ENCODE results near the gene HOXD9.

HOXD9 gene

GRCh38 chr2:176107731-176108181, 14.8 kb upstream of the HOXD9 start:
- in situ Hi-C loops (cut with MboI; ENCODE audit: low sequenced_read_pairs): no loop called here

DNA sequence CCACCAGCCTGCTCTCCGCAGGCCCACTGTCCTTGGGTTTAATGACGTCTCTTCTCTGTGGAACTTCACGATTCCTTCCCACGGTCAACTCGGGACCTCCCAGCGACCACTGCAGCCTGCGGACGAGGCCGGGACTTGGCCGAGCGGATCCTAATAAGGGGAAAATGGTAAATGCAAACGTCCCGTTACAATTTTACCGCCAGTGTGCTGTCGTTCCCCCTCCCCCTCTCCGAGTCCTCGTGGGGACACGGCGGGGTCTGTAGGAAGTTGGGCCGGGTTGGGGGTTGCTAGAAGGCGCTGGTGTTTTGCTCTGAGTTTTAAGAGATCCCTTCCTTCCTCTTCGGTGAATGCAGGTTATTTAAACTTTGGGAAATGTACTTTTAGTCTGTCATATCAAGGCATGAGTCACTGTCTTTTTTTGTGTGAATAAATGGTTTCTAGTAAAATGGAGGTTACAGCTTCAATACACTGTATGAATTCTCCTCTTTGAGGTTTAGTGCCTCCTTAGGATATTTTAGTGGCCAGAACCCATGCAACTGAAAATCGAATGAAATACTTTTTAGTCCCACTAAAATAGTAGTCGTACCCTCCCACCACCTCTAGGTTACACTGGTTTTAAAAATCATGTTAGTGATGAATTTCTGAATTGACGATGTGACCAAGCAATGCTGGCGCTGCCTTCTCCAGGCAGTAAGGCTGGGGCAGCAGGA, 13.2 kb upstream of the HOXD9 start:
- in situ Hi-C loops (cut with MboI; ENCODE audit: low sequenced_read_pairs): no loop called here

DNA sequence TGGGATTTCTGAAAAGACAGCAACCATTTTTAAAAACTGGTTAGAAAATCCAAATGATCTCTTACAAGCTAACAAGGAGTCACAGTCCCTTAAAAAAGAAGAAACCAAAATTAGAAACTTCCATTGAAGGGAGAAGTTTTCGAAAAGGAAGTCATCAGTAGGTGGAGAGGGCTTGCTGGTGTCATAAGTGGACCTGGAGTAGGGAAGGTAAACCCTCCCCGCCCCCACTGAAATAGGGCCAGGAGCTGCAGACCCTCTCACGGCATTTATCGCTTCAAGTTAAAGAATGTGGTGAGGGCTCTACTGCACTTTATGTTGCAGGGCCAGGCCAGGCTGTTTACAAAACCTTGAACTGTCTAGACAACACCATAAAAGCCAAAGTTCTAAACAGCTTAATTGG, 12.6 kb upstream of the HOXD9 start:
- in situ Hi-C loops (cut with MboI; ENCODE audit: low sequenced_read_pairs): no loop called here

- in situ Hi-C loops (cut with MboI; ENCODE audit: low sequenced_read_pairs): no loop called here
Measured at GRCh38 chr2:176110415-176111308, 11.9 kb upstream of the HOXD9 start.

- in situ Hi-C loops (cut with MboI; ENCODE audit: low sequenced_read_pairs): no loop called here
Measured at GRCh38 chr2:176111309-176111663, 11.2 kb upstream of the HOXD9 start.

DNA sequence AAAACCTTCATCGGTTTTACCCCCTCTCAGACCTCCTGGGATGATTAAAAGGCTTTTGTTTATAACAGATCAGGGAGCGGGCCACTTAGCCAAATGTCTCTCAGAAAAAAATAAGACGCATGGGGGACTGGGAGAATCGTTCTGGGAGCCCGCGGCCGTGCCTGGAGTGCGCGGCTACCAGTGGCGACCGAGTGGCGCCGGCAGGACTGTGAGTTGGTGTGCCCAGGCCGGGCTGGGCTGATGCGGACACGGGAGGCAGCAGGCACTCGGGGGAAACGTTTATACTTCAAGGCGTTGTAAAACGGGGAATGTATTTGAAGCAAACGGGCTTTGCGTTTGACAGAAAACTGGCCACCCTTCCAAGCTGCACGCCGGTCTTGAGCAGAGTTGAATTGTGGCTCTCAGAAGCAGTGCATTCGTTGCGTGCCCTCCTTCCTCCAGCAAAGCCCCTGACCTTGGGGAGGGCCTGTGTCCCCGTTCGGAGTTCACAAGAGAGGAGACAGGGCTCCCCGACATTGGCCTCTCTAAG, 10.6 kb upstream of the HOXD9 start:
- in situ Hi-C loops (cut with MboI; ENCODE audit: low sequenced_read_pairs): no loop called here

DNA sequence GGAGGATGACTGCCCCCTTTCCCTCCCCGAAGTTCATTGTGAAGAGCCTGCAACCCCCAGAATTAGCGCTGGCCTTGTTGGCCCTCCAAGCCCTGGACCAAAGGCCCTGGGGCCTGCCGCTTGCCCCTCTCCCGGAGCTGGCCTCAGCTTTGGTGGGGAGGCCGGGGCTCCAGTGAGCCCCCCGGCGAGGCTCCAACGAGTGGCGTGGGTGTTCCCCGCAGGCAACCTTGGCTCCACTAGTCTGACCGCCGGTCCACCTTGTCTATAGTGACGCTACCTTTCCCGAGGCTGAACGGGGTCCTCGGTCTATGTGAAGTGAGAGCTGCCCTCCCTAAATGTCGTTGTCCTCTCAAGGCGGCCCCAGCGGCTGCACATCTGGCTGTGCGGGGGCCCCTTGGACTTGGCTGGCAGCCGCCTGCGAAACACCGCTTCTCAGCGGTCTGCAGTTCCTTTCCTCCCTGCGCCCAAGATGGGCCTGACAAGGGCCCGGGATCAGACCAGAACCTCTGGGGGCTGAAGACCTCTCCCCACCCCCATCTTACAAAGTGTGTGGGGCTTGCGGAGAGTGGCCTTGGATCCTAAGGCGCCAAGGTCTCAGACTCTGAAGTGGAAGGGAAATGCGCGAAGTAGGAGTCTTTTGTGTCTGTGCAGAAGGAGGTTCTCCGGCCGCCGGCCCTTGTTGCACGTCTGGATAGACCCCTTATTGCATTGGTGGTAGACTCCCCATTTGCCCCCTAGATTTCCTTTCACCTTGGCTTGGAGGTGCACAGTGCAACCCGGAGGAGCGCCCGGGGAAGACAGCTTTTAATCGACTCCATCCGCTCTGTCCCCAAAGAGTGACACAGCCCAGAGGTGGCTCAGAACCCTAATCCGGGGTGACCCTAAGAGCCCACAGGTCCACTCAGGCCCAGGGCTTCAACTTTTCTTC, 9.9 kb upstream of the HOXD9 start:
- in situ Hi-C loops (cut with MboI; ENCODE audit: low sequenced_read_pairs): no loop called here

- in situ Hi-C loops (cut with MboI; ENCODE audit: low sequenced_read_pairs): no loop called here
Measured at GRCh38 chr2:176114120-176114929, 8.2 kb upstream of the HOXD9 start.

DNA sequence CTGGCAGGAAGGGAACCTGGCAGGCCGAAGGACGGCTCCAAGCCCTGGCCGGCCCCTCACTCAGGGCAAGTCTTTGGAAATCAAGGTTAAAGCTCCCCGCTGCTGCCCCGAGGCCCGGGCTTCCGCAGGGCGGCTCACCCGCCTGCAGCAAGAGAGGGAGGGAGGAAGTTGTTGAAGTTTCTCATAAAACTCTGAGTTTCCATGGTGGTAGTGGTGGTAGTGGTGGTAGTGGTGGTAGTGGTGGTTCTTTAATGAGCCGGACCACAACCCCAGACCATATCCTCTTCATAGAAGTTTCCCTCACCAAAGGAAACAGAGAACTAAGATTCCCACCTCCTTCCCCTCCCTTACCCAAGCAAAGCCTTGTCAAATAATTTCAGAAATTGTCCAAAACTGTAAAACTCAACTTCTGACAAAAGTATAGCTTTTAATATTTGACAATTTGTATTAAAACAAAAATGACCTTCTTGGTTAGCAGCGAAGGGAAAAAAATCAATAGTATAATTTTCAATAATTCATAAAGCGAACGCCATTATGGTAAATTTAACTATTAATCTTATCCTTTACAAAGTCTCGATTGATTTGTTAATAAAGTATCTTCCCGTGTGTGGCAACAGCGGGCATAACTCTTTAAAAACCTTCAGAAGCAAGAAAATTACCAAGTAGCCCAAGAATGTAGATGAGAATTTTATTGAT, 7.4 kb upstream of the HOXD9 start:
- in situ Hi-C loops (cut with MboI; ENCODE audit: low sequenced_read_pairs): no loop called here

GRCh38 chr2:176115883-176116813, 6.4 kb upstream of the HOXD9 start, which contains the start of gene HOXD10:
TSS of gene HOXD10 (plus strand) at chr2:176116778. CDS start at chr2:176116834, 56 bp downstream.
- in situ Hi-C loops (cut with MboI; ENCODE audit: low sequenced_read_pairs): no loop called here

DNA sequence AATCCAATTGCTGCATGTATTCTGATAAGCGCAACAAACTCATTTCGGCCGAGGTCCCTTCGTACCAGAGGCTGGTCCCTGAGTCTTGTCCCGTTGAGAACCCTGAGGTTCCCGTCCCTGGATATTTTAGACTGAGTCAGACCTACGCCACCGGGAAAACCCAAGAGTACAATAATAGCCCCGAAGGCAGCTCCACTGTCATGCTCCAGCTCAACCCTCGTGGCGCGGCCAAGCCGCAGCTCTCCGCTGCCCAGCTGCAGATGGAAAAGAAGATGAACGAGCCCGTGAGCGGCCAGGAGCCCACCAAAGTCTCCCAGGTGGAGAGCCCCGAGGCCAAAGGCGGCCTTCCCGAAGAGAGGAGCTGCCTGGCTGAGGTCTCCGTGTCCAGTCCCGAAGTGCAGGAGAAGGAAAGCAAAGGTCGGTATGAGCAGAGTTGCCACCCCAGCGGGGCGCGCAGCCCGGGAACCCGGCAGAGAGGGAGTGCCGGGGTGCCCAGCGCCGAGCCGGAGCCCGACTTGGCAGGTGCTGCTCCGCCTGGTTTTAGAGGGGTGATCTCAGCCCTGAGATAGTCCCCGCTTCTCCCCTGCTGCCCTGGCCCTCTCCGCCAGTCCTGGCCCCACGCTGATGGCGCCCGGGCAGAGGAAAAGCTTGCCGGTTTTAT, 5.2 kb upstream of the HOXD9 start:
- in situ Hi-C loops (cut with MboI; ENCODE audit: low sequenced_read_pairs): no loop called here

DNA sequence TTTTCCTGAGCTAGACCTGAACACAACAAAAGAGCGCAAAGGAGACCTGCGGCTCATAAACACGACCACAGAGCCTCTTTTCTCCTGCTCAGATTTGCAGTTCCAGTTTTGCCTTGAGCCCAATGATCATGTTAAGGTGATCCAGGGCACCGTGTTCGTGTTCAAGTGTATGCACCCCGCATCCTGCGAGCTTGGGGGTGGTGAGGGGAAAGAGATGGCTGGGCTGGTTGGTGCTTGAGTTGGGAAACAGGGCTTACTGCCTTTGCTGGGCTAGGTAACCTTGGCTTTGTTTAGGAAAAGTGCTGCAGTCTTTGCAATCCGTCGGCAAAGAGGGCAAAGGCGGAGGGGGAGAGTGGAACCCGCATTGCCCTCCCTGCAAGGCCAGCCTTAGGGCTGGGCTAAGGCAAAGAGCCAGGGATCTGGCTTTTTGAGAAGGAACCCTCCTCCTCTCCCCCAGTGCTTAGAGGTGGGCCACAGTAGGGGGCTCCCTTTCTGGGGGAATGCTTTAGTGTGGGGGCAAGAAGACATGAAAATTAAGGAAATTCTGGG, 4.6 kb upstream of the HOXD9 start:
- in situ Hi-C loops (cut with MboI; ENCODE audit: low sequenced_read_pairs): no loop called here

DNA sequence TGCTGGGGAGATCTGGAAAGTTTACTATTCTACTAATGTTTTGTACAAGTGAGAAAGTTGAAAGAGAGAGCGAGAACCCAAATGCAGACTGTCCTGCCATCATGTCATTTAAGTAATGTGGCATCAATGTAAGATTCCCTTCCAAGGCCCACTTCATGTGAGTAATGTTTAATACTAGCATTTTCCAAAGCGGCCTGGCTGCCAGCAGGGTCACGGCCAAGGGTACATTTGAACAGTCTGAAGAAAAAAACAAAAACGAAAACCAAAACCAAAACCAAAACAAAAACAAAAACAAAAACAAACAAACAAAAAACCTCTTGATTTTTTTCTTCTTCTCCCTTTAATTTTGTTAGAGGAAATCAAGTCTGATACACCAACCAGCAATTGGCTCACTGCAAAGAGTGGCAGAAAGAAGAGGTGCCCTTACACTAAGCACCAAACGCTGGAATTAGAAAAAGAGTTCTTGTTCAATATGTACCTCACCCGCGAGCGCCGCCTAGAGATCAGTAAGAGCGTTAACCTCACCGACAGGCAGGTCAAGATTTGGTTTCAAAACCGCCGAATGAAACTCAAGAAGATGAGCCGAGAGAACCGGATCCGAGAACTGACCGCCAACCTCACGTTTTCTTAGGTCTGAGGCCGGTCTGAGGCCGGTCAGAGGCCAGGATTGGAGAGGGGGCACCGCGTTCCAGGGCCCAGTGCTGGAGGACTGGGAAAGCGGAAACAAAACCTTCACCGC, 3.7 kb upstream of the HOXD9 start:
- in situ Hi-C loops (cut with MboI; ENCODE audit: low sequenced_read_pairs): no loop called here

DNA sequence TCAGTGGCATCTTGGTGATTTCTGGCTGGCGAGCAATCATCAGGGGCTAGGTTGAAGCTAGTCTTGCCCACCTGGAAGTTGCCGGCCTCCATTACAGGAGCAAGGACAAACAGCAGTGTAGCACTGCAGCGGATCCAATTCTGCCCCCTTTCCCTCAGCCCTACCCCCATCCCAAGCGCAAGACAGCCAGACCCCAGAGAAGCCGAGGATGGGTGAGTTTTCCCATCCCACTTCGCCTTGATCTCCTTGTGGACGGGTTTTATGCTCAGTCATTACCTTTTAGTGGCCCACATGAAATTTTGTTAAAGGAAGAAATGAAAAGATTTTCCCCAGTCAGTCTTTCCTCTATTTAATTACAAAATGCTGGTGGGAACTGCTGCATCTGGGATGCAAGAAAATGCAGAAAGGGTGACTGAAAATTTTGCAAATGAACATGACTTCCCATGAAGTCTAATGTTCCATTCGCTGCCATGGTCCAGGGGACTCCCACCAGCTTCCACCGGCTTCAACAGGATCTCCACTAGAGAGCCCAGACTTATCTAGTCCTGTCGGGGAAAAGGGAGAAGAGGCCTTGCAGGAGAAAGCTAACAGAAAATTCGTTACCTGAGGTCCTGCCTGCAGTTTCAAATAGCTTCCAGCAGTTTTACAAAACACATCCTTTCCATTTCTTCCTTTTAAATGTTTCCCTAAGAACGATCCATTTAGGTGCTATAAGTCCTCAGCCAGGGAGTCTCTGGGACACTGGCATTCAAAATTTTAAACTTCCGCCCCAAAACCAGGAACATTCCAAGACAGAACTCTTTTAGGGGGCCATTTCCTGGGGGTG, 1.9 kb upstream of the HOXD9 start:
- in situ Hi-C loops (cut with MboI; ENCODE audit: low sequenced_read_pairs): no loop called here

DNA sequence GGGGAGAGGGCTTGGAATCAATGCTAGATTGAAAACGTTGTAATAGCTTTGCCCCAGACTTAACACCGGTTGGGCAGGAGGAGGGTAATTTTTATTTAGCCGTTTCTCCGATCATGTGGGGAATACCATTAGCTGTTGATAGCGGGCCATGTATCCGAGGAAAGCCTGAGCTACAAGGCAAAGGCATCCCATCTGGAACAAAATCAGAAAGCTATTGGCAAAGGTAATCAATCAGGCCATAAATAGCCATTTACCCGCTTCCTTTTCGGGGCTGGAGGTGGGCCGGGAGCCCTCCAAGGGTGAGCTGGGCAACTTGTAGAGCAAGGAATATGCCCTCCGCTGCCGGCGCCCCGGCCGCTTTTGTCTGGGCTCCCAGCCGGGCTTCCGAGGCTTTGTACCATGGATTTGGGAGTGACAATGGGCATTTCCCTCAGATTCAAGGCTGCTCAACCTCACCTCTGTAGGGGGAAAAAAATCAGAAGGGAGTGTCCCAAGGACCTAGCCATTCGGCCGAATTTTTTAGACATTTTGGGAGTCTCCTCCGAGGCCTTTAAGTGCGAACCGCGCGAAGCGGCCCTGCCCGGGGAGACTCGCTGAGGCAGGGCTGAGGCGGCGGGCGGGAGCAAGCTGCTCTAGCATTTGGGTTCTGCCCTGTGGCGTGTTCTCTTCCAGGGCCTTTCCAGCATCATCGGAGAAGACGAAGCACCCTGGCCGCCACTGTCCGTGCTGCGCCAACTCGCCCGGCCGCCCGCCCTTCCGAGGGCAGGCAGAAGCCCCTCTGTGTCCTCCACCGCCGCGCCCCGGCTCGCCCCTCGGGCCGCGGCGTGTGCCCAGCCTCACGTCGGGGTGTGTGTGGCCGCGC, 1.1 kb upstream of the HOXD9 start:
- in situ Hi-C loops (cut with MboI; ENCODE audit: low sequenced_read_pairs): no loop called here

Data from HL-60/S4 treated with phorbol 12-myristate 13-acetate at 8.2 ng/mL for 4 days and 3 days (cell line).